GM12878 (cell line): Measurements from ENCODE around the gene SIK2. TPM values are rescaled to one million over a fixed set of nuclear protein-coding genes. Genes with fewer than 3 reads are reported as not detected.

Experiments
- ATAC-seq: fragments of 200-7000 bp; cut with Tn5 transposase; 3 replicates; pipeline ENCODE4 v1.9.1; 2020; ENCODE audit warnings: mild to moderate bottlenecking, moderate library complexity
- BruUV-seq: library from RNA; stranded (reverse); fragments of 400-500 nt; replicated peaks from 2 replicates; lab custom pipeline; 2021; lab: Mats Ljungman, UMichigan
- CTCF ChIA-PET: fragments of 300-600 bp; sonication (Branson Sonifier 250); formaldehyde crosslinking; extraction: SDS; loops from one replicate; lab custom pipeline; 2021; ENCODE audit warnings: inconsistent platforms; lab: Yijun Ruan, JAX
- POLR2A ChIA-PET: fragments of 350-600 bp; formaldehyde crosslinking; extraction: SDS; loops from one replicate; lab custom pipeline; 2021; ENCODE audit warnings: inconsistent platforms; lab: Charles Lee
- RAD21 ChIA-PET: fragments of 300-600 bp; sonication (Branson Sonifier 250); formaldehyde crosslinking; loops from one replicate; lab custom pipeline; 2023; ENCODE audit warnings: antibody characterized with exemption; ENCODE audit not compliant: unreplicated experiment; lab: Charles Lee
- SMC1A ChIA-PET: fragments of 300-600 bp; sonication (Branson Sonifier 250); formaldehyde crosslinking; loops from one replicate; lab custom pipeline; 2023; ENCODE audit not compliant: unreplicated experiment, uncharacterized antibody; lab: Charles Lee
- DNase-seq: peaks from one replicate; pipeline ENCODE4 v3.0.0-alpha.2; 2011; ENCODE audit warnings: low read depth, low spot score
- FAIRE-seq: peaks from 3 replicates; lab custom pipeline; 2011; peaks lifted over from hg19 to GRCh38; lab: Jason Lieb, UNC
- H2AFZ ChIP-seq: 2 replicates; pipeline ENCODE4 v1.6.0; 2011; ENCODE audit warnings: low read depth, low read length, control low read depth; ENCODE audit not compliant: control insufficient read depth
- H3K27ac ChIP-seq: 2 replicates; pipeline ENCODE4 v1.5.1; 2011; ENCODE audit warnings: control low read depth; ENCODE audit not compliant: control insufficient read depth, insufficient read depth
- H3K27me3 ChIP-seq, 2 experiments: replicated peaks in 1 of 2; 2 replicates each; pipeline versions ENCODE4 v1.6.0 to v1.6.1; 2011; ENCODE audit warnings: low read length in 1 of 2; ENCODE audit not compliant: control insufficient read depth in 2 of 2, insufficient read depth in 2 of 2
- H3K36me3 ChIP-seq, 2 experiments: 2 replicates each; pipeline ENCODE4 v1.5.1; 2011; ENCODE audit warnings: low read length in 1 of 2; ENCODE audit not compliant: control insufficient read depth in 2 of 2, insufficient read depth in 2 of 2
- H3K4me1 ChIP-seq: 2 replicates; pipeline ENCODE4 v1.6.1; 2011; ENCODE audit warnings: mild to moderate bottlenecking, low read length, moderate library complexity, mixed read lengths; ENCODE audit not compliant: control insufficient read depth, insufficient read depth
- H3K4me2 ChIP-seq: 2 replicates; pipeline ENCODE4 v1.6.0; 2011; ENCODE audit warnings: control low read depth; ENCODE audit not compliant: control insufficient read depth, insufficient read depth
- H3K4me3 ChIP-seq: fragments of 200-600 bp; sonication (generic); 2 replicates; pipeline ENCODE4 v1.5.1; 2016
- H3K79me2 ChIP-seq: 2 replicates; pipeline ENCODE4 v1.6.0; 2011; ENCODE audit warnings: low read length; ENCODE audit not compliant: control insufficient read depth, insufficient read depth
- H3K9ac ChIP-seq: 2 replicates; pipeline ENCODE4 v1.8.0; 2011; ENCODE audit warnings: low read length, control low read depth, mixed read lengths; ENCODE audit not compliant: control insufficient read depth, insufficient read depth
- H3K9me3 ChIP-seq: replicated peaks from 3 replicates; pipeline ENCODE4 v1.5.1; 2011; ENCODE audit warnings: mild to moderate bottlenecking, low read length; ENCODE audit not compliant: control insufficient read depth, insufficient read depth
- H4K20me1 ChIP-seq: 2 replicates; pipeline ENCODE4 v1.6.0; 2011; ENCODE audit not compliant: control insufficient read depth, insufficient read depth
- BCL11A ChIP-seq: IDR thresholded peaks from 2 replicates; pipeline ENCODE4 v1.6.1; 2011; ENCODE audit warnings: low read depth, low read length
- CHD1 ChIP-seq: IDR thresholded peaks from 2 replicates; pipeline ENCODE4 v1.6.1; 2012; ENCODE audit warnings: low read depth, low read length, improper control_type of control experiment
- CHD4 ChIP-seq: fragments of 200-600 bp; sonication (generic); IDR thresholded peaks from 2 replicates; pipeline ENCODE4 v1.6.1; 2016; ENCODE audit warnings: mild to moderate bottlenecking
- FOS ChIP-seq: IDR thresholded peaks from 3 replicates; pipeline ENCODE4 v1.6.1; 2011; ENCODE audit warnings: borderline replicate concordance; ENCODE audit not compliant: insufficient read length; ENCODE audit errors: extremely low read depth
- IKZF1 ChIP-seq: fragments of 450-650 bp; conservative IDR thresholded peaks from 2 replicates; pipeline ENCODE4 v1.6.1; 2017; ENCODE audit warnings: antibody characterized with exemption, mild to moderate bottlenecking
- IRF3 ChIP-seq: fragments of 450-650 bp; IDR thresholded peaks from 2 replicates; pipeline ENCODE4 v1.6.1; 2014; ENCODE audit warnings: mild to moderate bottlenecking
- KAT2A ChIP-seq: conservative IDR thresholded peaks from 2 replicates; pipeline ENCODE4 v1.6.1; 2011; ENCODE audit warnings: low read depth, low read length; ENCODE audit not compliant: control insufficient read depth
- MYB ChIP-seq: fragments of 150-350 bp; IDR thresholded peaks from 2 replicates; pipeline ENCODE4 v1.6.1; 2014; ENCODE audit warnings: mild to moderate bottlenecking, low read depth, low read length, borderline replicate concordance
- NFIC ChIP-seq: IDR thresholded peaks from 2 replicates; pipeline ENCODE4 v1.6.1; 2012; ENCODE audit warnings: low read depth, mild to moderate bottlenecking, inconsistent platforms, low read length, moderate library complexity
- NFYA ChIP-seq: IDR thresholded peaks from 2 replicates; pipeline ENCODE4 v1.6.1; 2011; ENCODE audit warnings: low read depth, mild to moderate bottlenecking, low read length, improper control_type of control experiment, borderline replicate concordance
- NFYB ChIP-seq: IDR thresholded peaks from 2 replicates; pipeline ENCODE4 v1.6.1; 2011; ENCODE audit warnings: low read depth, mild to moderate bottlenecking, low read length, improper control_type of control experiment, moderate library complexity; ENCODE audit not compliant: insufficient read depth
- PAX5 ChIP-seq: IDR thresholded peaks from 2 replicates; pipeline ENCODE4 v1.6.1; 2011; ENCODE audit warnings: low read depth, low read length, borderline replicate concordance
- SKIL ChIP-seq: fragments of 450-650 bp; IDR thresholded peaks from 2 replicates; pipeline ENCODE4 v1.6.1; 2017; ENCODE audit warnings: mild to moderate bottlenecking, low read depth, inconsistent platforms; ENCODE audit not compliant: poor library complexity, severe bottlenecking
- USF1 ChIP-seq: IDR thresholded peaks from 2 replicates; pipeline ENCODE4 v1.6.1; 2011; ENCODE audit warnings: borderline replicate concordance, low read depth, mild to moderate bottlenecking, moderate library complexity, mixed read lengths, low read length; ENCODE audit not compliant: insufficient read depth; ENCODE audit errors: extremely low read length
- ZNF207 ChIP-seq: fragments of 450-650 bp; IDR thresholded peaks from 2 replicates; pipeline ENCODE4 v1.6.1; 2014; ENCODE audit warnings: antibody characterized with exemption, mild to moderate bottlenecking, borderline replicate concordance
- WGBS: methylation state at CpG from one replicate; pipeline ENCODE4 v1.1.6; 2016; ENCODE audit warnings: low lambda C conversion rate; ENCODE audit not compliant: insufficient replicate concordance, insufficient coverage; ENCODE audit errors: missing lambda C conversion rate; 5-methylcytosine and 5-hydroxymethylcytosine counted together
- in situ Hi-C: fragments of 300-500 bp; cut with MboI; formaldehyde crosslinking; loops from 9 replicates; pipeline ENCODE4 v1.14.3; 2018; ENCODE audit warnings: mixed read lengths
- intact Hi-C: fragments of 100-400 bp; cut with micrococcal nuclease; formaldehyde crosslinking; loops from one replicate; pipeline ENCODE4 v1.14.2; 2022; ENCODE audit not compliant: unreplicated experiment
- polyA plus RNA-seq, 11 experiments: library from polyadenylated mRNA; depleted of rRNA in 4 of 11; unstranded in 6 of 11; stranded (reverse) in 5 of 11; fragments of >200 nt; fragmentation: Nextera tagmentation in 4 of 11; fragmentation: Illumina TruSeq in 1 of 11; extraction: Ambion mirVana in 4 of 11; extraction: Trizol in 1 of 11; gene quantifications; 1 replicate in 1 of 11; 2 replicates in 10 of 11; pipeline versions ENCODE4 v1.2.1 to v1.2.3, GENCODE V29; 2011 to 2016; ENCODE audit warnings: inconsistent platforms in 2 of 11, missing spikeins in 2 of 11, low read depth in 1 of 11
- total RNA-seq, 4 experiments: library from RNA; depleted of rRNA in 3 of 4; stranded (reverse); fragments of >200 nt in 3 of 4; fragmentation: Illumina TruSeq in 1 of 4; extraction: Trizol in 1 of 4; gene quantifications; 2 replicates each; pipeline versions ENCODE4 v1.2.1 to v1.2.3, GENCODE V29; 2013 to 2021

SIK2 gene
- total and polyA plus RNA-seq, 10 of the 15 experiments (the other 5 are each of a cell fraction or from before 2014, with no cell fraction given), result 0.97 to 14.2 (median 4.5) TPM

- TF ChIP-seq IRF3, result no peak
- TF ChIP-seq NFYA, result no peak
- no peak for TF ChIP-seq CHD1
- no peak for TF ChIP-seq NFIC
- TF ChIP-seq NFYB, result no peak
- TF ChIP-seq PAX5, result no peak
- no peak for TF ChIP-seq BCL11A
These were observed 42.7 kb downstream of the SIK2 start (continued) for GRCh38 chr11:111644922-111645321.

- WGBS, result 92% methylated on average over 9 of the region's 9 CpGs
- POLR2A ChIA-PET, result no interaction called here
These were observed 43.5 kb downstream of the SIK2 start for GRCh38 chr11:111645657-111646316.

More at GRCh38 chr11:111645657-111646316, 43.5 kb downstream of the SIK2 start:
- intact Hi-C loops (no loop called here), in situ Hi-C loops (no loop called here)
- H3K4me1 ChIP-seq, result no peaks in the 10 kb centered on the region
- no peak overlapping the region for H3K4me2 ChIP-seq
- H3K9ac ChIP-seq, result no peak overlapping the region
- TF ChIP-seq SKIL (no peak), USF1 (no peak), MYB (no peak), KAT2A (no peak), IKZF1 (no peak), ZNF207 (no peak), FOS (no peak), CHD4 (no peak)
- no peaks in the 10 kb centered on the region for H3K79me2 ChIP-seq
- no peak overlapping the region for H3K27ac ChIP-seq
- no peak for DNase-seq
- BruUV-seq, result no TSS peak
- no peaks in the 10 kb centered on the region for H3K9me3 ChIP-seq
- H3K4me3 ChIP-seq, result no peak overlapping the region
- ChIA-PET CTCF (no interaction called here), RAD21 (no interaction called here), SMC1A (interaction anchor here (1.2 kb wide), 1 partner anchor 113 kb away, joined by 3 read pairs; no protein-coding TSS in a partner anchor)
- FAIRE-seq, result no peak
- H3K27me3 ChIP-seq, result no peaks in the 10 kb centered on the region
- no peak overlapping the region for H2AFZ ChIP-seq
- no peaks in the 10 kb centered on the region for H4K20me1 ChIP-seq
- ATAC-seq, result no peak
- no peaks in the 10 kb centered on the region; a peak in 1 of 4 replicates for H3K36me3 ChIP-seq
